Colonic mucosa (tissue), 4 donors: ENCODE results near the gene SEZ6L2. TPM values are rescaled to one million over a fixed set of nuclear protein-coding genes. Genes with fewer than 3 reads are reported as not detected.
A peak's percentile ranks its signal among the peaks of the same experiment; 100 is the strongest.
"Not testable (repeated sequence)": the region's sequence is repeated elsewhere in the genome, so short reads cannot be mapped to it uniquely, and the experiment has no call there.

Experiments
- DNase-seq: peaks from one replicate; pipeline ENCODE4 v3.0.0-alpha.2; 2020
- H3K27ac ChIP-seq: fragments of 200-600 bp; one replicate; pipeline ENCODE4 v1.8.0; 2021
- H3K27me3 ChIP-seq: fragments of 200-600 bp; one replicate; pipeline ENCODE4 v1.8.0; 2021
- H3K36me3 ChIP-seq: fragments of 200-600 bp; one replicate; pipeline ENCODE4 v1.8.0; 2021
- H3K4me1 ChIP-seq: fragments of 200-600 bp; one replicate; pipeline ENCODE4 v1.8.0; 2021; ENCODE audit warnings: mild to moderate bottlenecking
- H3K4me3 ChIP-seq: fragments of 200-600 bp; one replicate; pipeline ENCODE4 v1.8.0; 2021
- H3K9ac ChIP-seq, 2 donors: one replicate each; pipeline ENCODE4 v1.7.0; 2013; ENCODE audit warnings: control low read depth in 2 of 2, low read depth in 2 of 2, low read length in 2 of 2
- H3K9me3 ChIP-seq: fragments of 200-600 bp; one replicate; pipeline ENCODE4 v1.8.0; 2021
- CTCF ChIP-seq: fragments of 200-600 bp; IDR thresholded peaks from one replicate; pipeline ENCODE4 v1.8.0; 2022; ENCODE audit warnings: antibody characterized with exemption, mild to moderate bottlenecking
- intact Hi-C: fragments of 100-400 bp; cut with DNase I; formaldehyde crosslinking; loops from one replicate; pipeline ENCODE4 v1.14.1; 2022
- total RNA-seq, 2 donors: library from RNA; stranded (reverse); fragmentation: NEBNext Ultra II Directional in 1 of 2; extraction: Animal tissue kit (Norgen Biotek cat#: 25700) in 1 of 2; gene quantifications; one replicate each; pipeline ENCODE4 v1.2.1, GENCODE V29; 2021
- donor health status: healthy.
- donor health status: DM: no; HTN: no; CAD: no.
- donor health status: DM: no; HTN: no; CAD: no.

The SEZ6L2 gene
- total RNA-seq, 2 donors from 2014 or later: 11.2 to 12.1 TPM

GRCh38 chr16:29871822-29872546 is 27.4 kb downstream of the SEZ6L2 start:
- intact Hi-C loops: no loop called here
- Histone ChIP-seq H3K9me3 (no peaks in the 10 kb centered on the region), H3K27me3 (peaks cover 5% of the 10 kb centered on the region), H3K36me3 (no peaks in the 10 kb centered on the region), H3K9ac (no peak overlapping the region), H3K4me3 (no peak overlapping the region), H3K4me1 (no peaks in the 10 kb centered on the region), H3K27ac (no peak overlapping the region)
- TF ChIP-seq CTCF: no peak
- DNase-seq: no peak

DNA sequence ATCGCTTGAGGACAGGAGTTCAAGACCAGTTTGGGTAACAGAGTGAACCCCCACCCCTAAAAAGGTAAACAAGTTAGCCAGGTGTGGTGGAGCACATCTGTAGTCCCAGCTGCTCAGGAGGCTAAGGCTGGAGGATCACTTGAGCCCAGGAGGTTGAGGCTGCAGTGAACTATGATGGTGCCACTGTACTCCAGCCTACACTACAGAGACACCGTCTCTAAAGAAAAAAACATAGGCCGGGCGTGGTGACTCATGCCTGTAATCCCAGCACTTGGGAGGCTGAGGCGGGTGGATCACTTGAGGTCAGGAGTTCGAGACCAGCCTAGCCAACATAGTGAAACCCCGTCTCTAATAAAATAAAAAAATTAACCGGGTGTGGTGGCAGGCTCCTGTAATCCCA is 30.3 kb downstream of the SEZ6L2 start:
- H3K4me1 ChIP-seq, H3K27me3 ChIP-seq, DNase-seq, intact Hi-C loops, H3K36me3 ChIP-seq, H3K9me3 ChIP-seq, H3K27ac ChIP-seq, H3K9ac ChIP-seq, H3K4me3 ChIP-seq: not testable (repeated sequence)

DNA sequence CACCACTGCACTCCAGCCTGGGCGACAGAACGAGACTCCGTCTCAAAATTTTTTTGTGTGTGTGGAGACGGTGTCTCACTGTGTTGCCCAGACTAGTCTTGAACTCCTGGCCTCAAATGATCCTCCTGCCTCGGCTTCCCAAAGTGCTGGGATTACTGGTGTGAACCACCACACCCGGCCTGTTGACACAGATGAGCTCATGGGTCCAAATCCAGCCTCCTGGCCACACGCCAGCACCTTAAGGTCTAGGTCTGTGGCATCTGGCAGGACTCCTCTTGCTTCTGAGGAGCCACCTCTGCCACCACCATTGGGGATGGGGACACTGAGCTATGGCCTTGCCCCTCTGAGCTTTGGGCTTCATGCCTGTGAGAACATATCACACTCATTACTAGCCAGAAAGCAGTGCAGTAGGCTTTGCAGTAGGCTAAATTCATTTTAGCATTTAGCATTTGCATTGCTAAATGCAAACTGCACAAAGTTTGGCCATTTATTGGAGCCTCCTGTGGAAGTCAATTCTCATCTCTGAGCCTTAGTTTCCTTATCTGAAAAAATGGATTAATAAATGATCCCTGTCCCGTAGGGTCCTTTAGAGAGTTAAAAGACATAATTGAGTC is 30.8 kb downstream of the SEZ6L2 start:
- intact Hi-C loops: no loop called here
- H3K9me3 ChIP-seq: no peaks in the 10 kb centered on the region
- H3K9ac ChIP-seq: no peak overlapping the region
- H3K27me3 ChIP-seq: no peaks in the 10 kb centered on the region
- no peaks in the 10 kb centered on the region for H3K4me1 ChIP-seq
- H3K27ac ChIP-seq: no peak overlapping the region
- H3K36me3 ChIP-seq: no peaks in the 10 kb centered on the region
- no peak for DNase-seq
- no peak overlapping the region for H3K4me3 ChIP-seq
- no peak for TF ChIP-seq CTCF

DNA sequence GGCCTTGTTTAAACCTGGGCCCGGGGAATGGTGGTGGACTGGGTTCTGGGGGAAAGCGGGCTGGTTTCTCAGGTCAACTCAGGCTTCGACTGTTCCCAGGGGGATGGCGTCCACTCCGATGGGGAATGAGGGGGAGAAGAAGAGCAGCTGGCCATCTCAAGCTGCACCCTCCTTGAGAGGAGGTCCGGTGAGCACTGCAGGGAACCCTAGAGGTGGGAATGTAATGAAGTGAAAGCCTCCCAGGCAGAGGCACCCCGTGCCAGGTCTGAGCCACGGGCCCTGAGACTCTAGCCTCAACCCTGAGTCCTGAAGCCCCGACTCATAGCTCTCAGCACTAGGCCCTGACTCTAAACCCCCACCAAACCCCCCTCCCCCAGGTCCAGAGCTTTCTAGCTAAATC is 35.1 kb downstream of the SEZ6L2 start:
- Histone ChIP-seq H3K4me1 (peaks cover 8% of the 10 kb centered on the region), H3K27me3 (no peaks in the 10 kb centered on the region), H3K9me3 (no peaks in the 10 kb centered on the region), H3K27ac (no peak overlapping the region), H3K36me3 (no peaks in the 10 kb centered on the region), H3K9ac (no peak overlapping the region), H3K4me3 (no peak overlapping the region)
- TF ChIP-seq CTCF: no peak
- DNase-seq: no peak
- intact Hi-C loops: loop anchor here (5.0 kb wide), 2 partner anchors 143 to 158 kb away; partner anchors contain the start of gene C16orf92

GRCh38 chr16:29863669-29863984 is 35.7 kb downstream of the SEZ6L2 start:
- Histone ChIP-seq H3K9ac (peak overlapping the region in 1 of 2 donors; percentile 84), H3K4me3 (peak overlapping the region; percentile 89), H3K27me3 (no peaks in the 10 kb centered on the region), H3K36me3 (no peaks in the 10 kb centered on the region), H3K9me3 (no peaks in the 10 kb centered on the region), H3K27ac (peak overlapping the region; percentile 86), H3K4me1 (peaks cover 8% of the 10 kb centered on the region)
- intact Hi-C loops: loop anchor here (5.0 kb wide), 2 partner anchors 144 to 159 kb away; partner anchors contain the start of gene C16orf92
- no peak for DNase-seq
- TF ChIP-seq CTCF: no peak
